CD4-positive, alpha-beta T cell treated with Interleukin-12 subunit alpha and Interleukin-12 subunit beta, for 1 hour (primary cell): ENCODE results near the gene ANG.
"Not testable (repeated sequence)": the region's sequence is repeated elsewhere in the genome, so short reads cannot be mapped to it uniquely, and the experiment has no call there.

Source experiments
- DNase-seq: peaks from one replicate; pipeline ENCODE4 v3.0.0-alpha.2; 2020

ANG gene

DNA sequence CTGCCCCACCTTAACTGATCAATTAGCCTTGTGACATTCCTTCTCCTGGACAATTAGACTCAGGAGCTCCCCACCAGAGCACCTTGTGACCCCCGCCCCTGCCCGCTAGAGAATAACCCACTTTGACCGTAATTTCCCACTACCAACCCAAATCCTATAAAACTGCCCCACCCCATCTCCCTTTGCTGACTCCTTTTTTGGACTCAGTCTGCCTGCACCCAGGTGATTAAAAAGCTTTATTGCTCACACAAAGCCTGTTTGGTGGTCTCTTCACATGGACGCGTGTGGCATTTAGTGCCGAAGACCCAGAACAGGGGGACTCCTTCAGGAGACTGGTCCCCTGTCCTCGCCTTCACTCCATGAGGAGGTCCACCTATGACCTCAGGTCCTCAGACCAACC is 12.4 kb downstream of the ANG start:
- DNase-seq = not testable (repeated sequence)

DNA sequence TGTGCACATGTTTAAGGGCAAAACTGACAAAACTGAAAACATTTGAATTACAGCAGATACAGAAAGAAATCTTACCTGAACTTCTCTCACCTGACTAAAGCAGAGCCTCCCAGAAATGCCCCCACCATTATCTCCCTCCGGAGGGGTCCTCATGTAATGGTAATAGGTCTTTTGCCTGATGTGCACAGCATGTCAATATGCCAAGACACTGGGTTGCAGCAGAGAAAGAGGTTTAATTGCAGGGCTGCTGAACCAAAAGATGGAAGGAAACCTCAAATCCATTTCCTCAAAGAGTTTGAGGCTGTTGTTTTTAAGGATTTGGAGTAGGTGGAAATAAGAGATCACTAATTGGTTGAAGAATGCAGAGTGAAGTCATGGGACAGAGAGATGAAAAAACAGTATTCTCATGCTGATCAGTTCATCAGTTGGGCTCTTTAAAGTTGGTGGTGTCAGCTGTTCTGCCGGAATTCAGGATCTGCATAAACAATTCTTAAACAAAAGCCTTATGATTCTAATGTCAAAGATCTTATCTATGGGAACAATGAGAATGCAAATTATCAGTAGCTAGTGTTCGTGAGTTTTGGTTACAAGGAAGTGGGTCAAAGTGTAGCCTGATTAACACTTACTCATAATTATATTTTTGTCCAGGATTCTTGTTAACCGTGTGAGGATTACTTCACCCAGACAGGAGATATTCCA is 18.2 kb downstream of the ANG start:
- no peak for DNase-seq

DNA sequence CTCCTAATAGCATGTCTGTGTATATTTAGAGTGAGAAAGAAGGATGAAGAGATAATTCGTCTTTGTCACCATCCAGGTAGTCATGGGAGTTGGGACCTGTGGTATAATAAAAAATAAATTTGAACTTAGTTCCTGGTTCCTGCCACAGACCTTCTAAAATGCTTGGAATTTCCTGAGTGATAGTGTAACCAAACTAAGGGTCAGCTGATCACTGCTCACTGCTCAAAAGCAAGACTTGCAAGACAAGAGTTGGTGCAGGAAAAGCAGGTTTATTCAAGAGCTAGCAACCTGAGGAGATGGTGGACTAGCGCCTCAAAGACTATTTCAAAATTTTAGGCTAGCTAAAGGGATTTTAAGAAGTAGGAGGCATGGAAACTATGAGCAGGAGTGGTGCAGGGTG is 19.1 kb downstream of the ANG start:
- DNase-seq = no peak

DNA sequence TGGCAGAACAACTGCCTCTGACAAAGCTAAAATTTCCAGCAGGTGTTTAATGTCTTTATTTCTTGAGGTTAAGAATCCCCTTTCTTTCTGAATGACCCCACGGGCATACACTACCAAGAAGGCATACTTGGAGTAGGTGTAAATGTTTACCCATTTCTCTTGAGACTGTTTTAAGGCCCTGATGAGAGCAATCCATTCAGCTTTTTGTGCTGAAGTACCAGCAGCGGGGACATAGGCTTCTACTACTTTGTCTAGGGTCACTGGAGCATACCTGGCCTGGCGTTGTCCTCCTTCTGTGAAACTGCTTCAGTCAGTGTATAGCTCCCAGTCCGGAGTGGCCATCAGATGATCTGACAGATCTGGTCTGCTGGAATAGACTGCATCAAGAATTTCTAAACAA is 22.7 kb downstream of the ANG start:
- no peak for DNase-seq

DNA sequence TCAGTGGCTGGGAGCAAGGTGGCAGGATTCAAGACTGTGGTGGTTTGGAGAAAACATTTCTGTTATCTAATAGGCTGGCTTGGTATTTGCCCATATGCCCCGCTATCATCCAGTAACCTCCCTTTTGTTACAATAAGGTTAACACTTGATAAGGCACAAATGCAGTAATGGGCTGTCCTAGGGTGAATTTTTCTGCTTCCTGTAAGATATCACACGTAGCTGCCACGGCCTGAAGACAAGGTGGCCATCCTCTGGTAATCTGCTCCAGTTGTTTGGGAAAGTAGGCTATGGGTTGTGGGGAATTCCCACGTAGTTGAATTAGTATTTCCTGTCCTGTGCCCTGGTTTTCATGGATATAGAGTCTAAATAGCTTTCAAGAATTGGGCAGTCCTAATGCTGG is 23.1 kb downstream of the ANG start:
- DNase-seq = no peak

DNA sequence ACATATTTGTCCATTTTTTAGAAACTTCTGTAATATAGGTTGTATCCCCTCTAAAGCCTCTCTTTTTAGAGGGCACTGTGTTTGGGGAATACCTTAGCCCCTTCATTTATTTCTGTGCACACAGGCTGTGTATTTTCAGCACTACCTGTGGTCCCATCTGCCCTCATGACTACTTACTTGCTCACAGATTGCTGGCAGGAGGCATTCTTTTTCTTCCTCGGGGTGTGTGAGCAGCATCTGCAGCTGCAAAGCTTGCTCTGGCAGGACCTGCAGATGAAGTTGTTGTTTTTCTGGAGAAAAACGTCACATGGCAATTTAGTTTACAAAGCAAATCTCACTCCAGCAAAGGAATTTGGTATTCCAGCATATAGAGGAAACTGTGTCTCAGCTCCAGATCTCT is 24.3 kb downstream of the ANG start:
- no peak for DNase-seq

DNA sequence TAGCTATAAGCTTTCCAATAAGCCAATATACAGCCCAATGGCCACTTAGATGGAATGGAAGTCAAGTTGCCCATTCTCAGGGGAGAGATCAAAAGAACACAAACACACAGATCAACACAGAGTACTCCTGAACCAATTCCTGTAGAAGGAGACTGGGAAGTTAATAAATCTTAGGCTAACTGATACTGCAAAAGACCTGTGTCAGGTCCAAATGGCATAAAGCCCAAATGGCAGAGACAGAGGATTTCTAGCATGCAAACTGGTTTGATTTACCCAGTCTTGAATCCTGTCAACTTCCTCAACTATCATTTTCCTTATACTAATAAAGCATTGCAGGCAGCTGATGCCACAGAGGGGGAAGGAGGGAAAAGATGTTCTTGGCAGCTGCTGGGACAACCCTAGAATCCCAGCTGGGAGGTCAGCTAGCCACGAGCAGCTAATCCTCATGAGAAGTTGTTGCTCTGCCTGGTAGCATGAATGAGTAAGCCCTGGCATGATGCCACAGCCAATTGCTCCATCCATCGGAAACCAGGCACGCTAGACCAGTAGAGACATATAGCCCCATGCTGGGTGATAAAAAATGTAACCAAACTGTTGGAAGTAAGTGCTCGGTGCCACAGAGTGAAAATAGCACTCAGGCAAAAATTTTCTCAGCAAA is 26.2 kb downstream of the ANG start:
- no peak for DNase-seq

DNA sequence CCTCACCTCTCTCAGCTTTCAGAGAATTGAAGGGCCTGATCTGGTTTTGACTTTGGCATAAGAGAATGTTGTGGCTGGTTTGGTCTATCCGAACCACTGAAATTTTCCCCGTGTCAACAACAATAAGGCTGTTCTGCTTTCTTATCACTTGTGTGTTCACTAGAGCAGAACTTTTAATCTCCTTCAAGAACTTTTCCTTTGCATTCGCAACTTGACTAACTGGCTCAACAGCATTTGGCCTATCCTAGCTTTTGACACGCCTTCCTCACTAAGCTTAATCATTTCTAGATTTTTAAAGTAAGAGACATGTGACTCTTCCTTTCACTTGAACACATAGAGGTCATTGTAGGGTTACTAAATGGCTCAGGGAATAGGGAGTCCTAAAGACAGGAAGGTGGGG is 31.2 kb downstream of the ANG start:
- no peak for DNase-seq

DNA sequence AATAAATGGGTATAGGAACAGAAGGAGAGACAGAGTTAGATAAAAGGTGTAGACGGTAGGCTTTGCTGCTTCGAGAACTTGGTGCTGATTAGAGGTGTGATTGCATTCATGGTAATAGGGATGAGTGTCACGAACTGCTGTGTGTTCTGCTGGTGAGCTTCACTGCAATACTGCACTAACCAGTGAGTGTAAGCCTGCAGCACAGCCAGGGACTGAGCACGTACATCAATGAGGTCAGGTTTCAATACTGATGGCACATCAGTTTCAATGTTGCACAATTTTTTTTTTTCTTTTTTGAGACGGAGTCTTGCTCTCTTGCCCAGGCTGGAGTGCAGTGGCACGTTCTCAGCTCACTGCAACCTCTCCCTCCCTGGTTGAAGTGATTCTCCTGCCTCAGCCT is 32.2 kb downstream of the ANG start:
- DNase-seq = no peak

DNA sequence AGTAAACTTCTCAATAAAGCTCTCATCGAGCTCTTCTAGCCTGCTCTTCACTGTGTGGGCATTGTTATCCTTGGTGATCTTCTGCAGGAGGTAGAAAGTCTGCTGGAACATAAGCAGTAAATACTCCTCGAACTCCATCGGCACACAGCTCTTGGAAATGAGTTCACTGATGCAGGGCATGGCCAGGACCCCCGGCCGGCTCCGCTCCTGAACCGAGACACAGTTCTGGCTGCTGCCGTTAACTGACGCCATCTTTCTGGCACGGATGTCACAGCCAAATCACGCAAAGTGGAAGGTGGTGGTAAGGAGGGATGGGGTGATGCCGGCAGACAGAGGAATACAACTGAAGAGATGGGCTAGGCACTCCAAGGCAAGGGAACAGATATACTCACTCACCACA is 33.5 kb downstream of the ANG start:
- no peak for DNase-seq

DNA sequence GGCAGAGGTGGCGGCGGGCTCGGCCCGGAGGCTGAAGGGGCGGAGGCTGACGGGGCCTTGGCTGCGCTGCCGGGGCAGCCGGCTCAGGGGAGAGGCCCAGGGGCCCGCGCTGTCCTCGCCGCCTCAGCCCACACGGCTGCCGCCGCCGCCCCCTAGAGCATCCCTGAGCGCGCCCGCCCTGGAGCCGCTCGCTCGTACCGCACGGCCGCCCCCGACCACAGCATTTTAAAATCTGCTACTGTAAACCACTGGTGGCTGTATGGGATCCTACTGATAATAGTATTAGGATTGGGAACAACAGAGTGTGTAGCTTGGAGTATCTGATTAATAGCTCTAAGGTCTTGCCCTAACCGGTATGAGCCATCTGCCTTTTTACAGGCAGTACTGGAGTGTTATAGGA is 34.9 kb downstream of the ANG start:
- DNase-seq = no peak

DNA sequence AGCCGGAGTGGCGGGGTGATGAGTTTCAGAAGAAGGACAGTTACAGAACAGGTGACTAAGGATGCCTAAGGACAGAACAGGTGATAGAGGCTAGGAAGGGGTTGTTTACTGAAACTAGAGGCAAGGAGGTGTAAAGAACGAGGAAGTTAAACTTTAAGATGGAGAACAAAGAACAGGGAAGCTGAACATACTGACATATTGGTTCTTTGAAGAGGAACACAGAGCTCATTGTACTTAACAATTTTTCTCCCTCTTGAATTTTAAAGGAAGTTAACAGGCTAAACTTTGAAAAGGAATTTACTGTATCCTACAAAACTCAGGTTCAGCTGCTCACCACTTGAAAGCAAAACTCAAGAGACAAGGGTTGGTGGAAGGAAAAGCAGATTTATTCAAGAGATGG is 37.6 kb downstream of the ANG start:
- not testable (repeated sequence) for DNase-seq

DNA sequence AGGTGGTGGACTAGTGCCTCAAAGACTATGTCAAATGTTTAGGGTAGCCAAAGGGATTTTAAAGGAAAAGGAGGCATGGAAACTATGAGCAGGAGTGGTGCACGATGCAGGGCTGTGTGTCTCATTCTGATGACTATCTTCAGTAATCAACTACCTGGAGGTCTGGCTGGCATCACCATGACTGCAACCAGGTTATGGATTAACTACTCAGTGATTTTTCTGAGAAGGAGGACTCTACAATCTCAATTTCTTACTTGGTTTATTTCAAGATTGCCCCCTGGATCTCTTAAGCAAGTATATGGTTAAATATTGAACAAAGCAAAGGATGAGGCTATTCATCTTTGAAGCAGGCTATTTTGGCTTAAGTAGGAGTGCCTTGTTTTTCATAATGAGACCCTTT is 38.0 kb downstream of the ANG start:
- DNase-seq = no peak

DNA sequence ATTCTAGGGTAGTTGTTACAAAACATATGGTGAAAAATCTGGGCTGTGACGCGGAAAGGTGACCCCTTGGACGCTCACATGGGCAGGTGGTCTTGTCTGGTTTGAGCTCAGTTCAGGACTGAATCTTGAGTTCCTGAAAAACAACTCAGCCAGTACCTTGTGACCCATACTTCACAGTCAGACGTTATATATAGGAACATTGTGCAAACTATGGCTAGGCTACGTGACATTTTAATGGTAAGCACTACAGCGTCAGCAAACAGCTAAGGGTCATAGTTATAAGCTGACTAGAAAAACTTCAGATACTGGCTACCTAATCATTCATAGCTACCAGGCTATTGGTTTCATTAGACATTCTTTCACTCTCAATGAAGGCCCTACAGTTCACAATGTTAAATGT is 42.3 kb downstream of the ANG start:
- no peak for DNase-seq

DNA sequence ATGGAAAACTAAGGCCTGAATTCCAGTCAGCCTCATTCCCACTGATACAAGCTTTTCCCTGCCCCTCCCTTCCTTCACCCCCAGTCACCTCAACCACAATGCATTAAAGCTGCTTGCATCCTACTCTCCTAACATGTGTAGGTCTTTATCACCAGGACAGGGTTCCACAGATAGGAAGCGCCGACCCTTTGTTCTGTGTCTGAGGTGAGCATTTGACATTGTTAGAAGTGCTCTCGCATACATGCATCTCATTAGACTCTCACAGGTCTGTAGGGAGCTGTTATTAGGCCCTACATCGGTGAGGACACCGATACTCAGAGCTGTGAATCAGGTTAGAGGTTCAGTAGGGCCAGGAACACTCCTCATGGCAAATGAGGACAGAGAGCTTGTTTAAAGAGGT is 43.9 kb downstream of the ANG start:
- DNase-seq = no peak

DNA sequence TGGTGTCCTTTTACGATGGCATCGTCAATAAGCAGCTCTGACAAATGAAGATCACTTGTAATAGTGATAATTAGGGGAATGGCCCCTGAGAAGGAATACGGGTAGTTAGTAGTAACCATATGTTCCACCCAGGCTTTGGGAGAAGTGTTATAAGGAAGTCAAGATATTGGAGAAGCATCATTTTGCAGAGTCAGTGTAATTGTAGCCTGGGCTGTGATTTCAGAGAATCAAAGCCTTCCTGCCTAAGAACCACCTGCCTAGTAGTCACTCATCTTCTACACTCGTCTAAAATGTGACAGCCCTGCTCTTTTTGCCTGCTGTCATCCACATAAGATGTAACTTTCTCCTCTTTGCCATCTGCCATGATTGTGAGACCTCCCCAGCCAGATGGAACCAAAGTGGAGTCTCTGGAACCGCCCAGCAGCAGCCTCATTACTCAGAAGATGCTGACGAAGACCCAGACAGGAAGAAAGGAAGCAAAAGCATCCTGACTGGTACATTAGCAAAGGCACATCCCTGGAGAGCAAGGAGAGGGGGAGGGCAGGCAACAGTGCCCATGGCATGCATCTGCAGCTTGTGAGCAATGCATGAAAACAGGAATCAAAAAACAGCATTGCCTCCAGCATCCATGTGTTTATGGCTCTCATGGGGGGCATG is 44.5 kb downstream of the ANG start:
- DNase-seq = no peak

DNA sequence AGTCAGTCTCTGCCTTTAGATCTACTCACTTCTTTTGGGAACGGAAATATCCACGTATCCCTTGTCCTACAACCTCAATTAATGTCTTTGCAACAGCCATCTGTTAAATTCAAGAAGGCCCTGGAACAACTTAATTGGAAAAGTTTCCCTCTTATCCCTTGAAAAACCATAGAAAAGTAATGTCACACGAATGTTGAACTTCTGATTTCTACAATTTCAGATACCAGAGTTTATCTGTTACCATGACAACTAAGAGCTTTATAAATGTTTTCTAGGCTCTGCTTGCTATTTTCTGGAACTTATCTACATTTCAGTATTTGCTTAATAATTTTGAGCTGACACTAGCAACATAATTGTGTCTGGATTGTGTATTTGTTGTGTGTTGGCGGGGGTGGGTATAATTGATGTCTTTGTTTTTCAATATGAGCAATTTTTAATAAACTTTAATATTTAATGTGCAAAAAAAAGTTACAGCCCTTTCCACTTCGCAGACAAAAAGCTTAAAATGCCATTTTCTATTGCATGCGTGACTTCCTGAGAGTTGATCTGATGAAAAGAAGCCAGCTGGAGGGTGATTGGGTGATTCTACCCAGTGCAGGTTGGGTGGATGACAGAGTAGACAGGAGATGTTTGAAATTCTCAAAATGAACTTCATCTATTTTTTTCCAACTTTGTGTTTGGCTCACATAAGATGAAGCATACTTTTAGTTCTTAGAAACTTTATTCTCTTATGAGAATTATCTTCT is 45.3 kb downstream of the ANG start:
- no peak for DNase-seq

DNA sequence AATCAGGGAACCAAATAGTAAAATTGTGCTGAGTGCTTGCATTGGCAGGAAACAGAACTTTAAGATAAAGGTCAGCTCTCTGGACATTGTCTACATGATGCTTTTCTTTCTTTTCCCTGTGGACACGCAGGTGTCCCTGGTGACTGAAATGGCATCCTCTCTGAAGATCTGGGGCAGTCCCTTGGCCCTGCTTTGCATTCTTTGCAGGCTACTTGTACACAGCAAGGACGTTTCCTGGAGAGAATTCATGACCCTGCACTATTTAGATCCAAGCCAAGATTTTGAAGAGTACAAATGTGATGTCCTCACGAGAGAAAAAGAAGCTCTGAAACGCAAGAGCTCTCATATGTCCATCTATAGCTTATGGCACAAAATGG is 45.9 kb downstream of the ANG start:
- no peak for DNase-seq

DNA sequence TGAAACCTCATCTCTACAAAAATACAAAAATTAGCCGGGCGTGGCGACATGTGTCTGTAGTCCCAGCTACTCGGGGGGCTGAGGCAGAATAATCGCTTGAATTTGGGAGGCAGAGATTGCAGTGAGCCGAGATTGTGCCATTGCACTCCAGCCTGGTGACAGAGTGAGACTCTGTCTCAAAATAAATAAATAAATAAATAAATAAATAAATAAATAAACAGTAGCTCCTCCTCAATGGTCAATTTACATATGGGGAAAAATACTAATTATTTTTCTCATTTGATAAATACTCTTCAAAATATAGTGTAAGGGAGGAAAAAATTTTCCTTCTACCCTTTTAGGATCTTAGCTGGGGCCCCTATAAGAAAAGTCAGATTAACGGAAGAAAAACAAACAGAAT is 49.7 kb downstream of the ANG start:
- not testable (repeated sequence) for DNase-seq

DNA sequence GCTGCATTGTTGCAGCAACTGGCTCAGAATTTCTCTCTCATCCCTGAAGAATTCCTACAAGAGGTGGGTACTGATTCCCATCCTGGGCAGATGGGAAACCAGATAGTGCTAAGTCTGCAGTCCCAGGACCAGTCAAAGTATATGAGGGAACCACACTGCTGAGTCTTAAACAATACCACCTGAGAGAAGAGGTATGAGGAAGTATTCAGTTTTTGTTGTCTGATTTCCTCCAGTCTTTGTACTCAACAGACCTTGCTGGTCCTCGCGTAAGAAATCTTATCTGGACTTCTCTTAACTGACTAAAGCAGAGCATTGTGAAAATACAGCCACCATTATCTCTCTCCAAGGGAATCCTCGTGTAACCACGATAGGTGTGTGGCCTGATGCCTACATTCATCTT is 53.6 kb downstream of the ANG start:
- no peak for DNase-seq

DNA sequence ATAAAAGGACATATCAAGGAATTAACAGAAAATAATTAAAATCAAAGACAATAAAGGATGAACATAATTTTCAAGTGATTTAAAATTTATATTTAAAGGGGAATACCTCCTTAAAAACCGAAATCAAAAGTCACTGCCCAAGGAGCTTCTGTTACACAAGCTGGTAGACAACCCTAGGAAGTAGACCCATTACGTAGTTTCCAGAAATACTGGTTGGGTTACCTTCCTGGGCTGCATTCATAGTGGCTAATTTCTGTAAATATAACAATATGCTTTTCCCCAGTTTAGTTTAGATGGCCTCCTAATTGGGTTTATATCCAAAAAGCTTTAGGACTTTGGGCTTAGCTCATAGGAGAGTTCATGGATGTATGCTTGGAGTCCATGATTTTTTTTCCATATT is 55.0 kb downstream of the ANG start:
- DNase-seq = no peak
